Activated T-helper 1 cell treated with anti-CD3 and anti-CD28 coated beads, Interleukin-12 subunit alpha, Interleukin-12 subunit beta, Interleukin-2, Interleukin-4 antibody, amounts not matched to agents 30 ng/mL and 10 ng/mL and 1 ng/mL, durations not matched to agents 14 hours and 24 hours and 36 hours (primary cell): ENCODE measurements around the gene THAP5. TPM values are rescaled to one million over a fixed set of nuclear protein-coding genes. Genes with fewer than 3 reads are reported as not detected.

ENCODE experiments used
- DNase-seq: peaks from one replicate; pipeline ENCODE4 v3.0.0; 2021; ENCODE audit warnings: low spot score
- H3K27ac Mint-ChIP-seq: one replicate; pipeline ENCODE4 v1.8.0; 2021; ENCODE audit warnings: mild to moderate bottlenecking, mixed read lengths
- H3K27me3 Mint-ChIP-seq: one replicate; pipeline ENCODE4 v1.8.0; 2022; ENCODE audit warnings: mild to moderate bottlenecking, moderate library complexity, mixed read lengths; ENCODE audit not compliant: insufficient read depth
- H3K36me3 Mint-ChIP-seq: one replicate; pipeline ENCODE4 v1.8.0; 2021; ENCODE audit warnings: low read depth, mixed read lengths
- H3K4me1 Mint-ChIP-seq: one replicate; pipeline ENCODE4 v1.8.0; 2021; ENCODE audit warnings: low read depth, mixed read lengths
- H3K4me3 Mint-ChIP-seq: one replicate; pipeline ENCODE4 v1.8.0; 2021; ENCODE audit warnings: mild to moderate bottlenecking, moderate library complexity, mixed read lengths
- H3K9me3 Mint-ChIP-seq: one replicate; pipeline ENCODE4 v1.8.0; 2021; ENCODE audit warnings: mixed read lengths
- intact Hi-C: fragments of 100-400 bp; cut with micrococcal nuclease; formaldehyde crosslinking; loops from one replicate; pipeline ENCODE4 v1.15.1; 2024
- total RNA-seq: library from RNA; stranded (reverse); gene quantifications from 2 replicates; pipeline ENCODE4 v1.2.3, GENCODE V29; 2022

The THAP5 gene
- total RNA-seq, 1 donor from 2014 or later = 37.2 TPM

GRCh38 chr7:108598914-108599580, 29.5 kb upstream of the THAP5 start:
- peaks cover 10% of the 10 kb centered on the region for H3K27me3 Mint-ChIP-seq
- no peaks in the 10 kb centered on the region for H3K36me3 Mint-ChIP-seq
- H3K9me3 Mint-ChIP-seq = no peaks in the 10 kb centered on the region
- no peak overlapping the region for H3K4me3 Mint-ChIP-seq
- H3K4me1 Mint-ChIP-seq = no peaks in the 10 kb centered on the region
- DNase-seq = no peak
- no peak overlapping the region for H3K27ac Mint-ChIP-seq
- intact Hi-C loops = no loop called here

- Mint-ChIP-seq H3K9me3 (no peaks in the 10 kb centered on the region), H3K4me1 (no peaks in the 10 kb centered on the region)
Observed at GRCh38 chr7:108598153-108598552, 28.6 kb upstream of the THAP5 start.

GRCh38 chr7:108596560-108596959, 27.1 kb upstream of the THAP5 start:
- H3K9me3 Mint-ChIP-seq = no peaks in the 10 kb centered on the region
- no peaks in the 10 kb centered on the region for H3K4me1 Mint-ChIP-seq
- H3K27me3 Mint-ChIP-seq = peaks cover 12% of the 10 kb centered on the region
- DNase-seq = no peak
- H3K27ac Mint-ChIP-seq = no peak overlapping the region
- H3K36me3 Mint-ChIP-seq = no peaks in the 10 kb centered on the region
- intact Hi-C loops = no loop called here
- H3K4me3 Mint-ChIP-seq = no peak overlapping the region

More at GRCh38 chr7:108598153-108598552, 28.6 kb upstream of the THAP5 start:
- Mint-ChIP-seq H3K36me3 (no peaks in the 10 kb centered on the region), H3K27ac (no peak overlapping the region), H3K27me3 (peaks cover 12% of the 10 kb centered on the region), H3K4me3 (no peak overlapping the region)
- DNase-seq = no peak
- intact Hi-C loops = no loop called here

- Mint-ChIP-seq H3K36me3 (no peaks in the 10 kb centered on the region), H3K27me3 (peaks cover 10% of the 10 kb centered on the region), H3K4me1 (no peaks in the 10 kb centered on the region), H3K9me3 (no peaks in the 10 kb centered on the region), H3K27ac (no peak overlapping the region), H3K4me3 (no peak overlapping the region)
- no peak for DNase-seq
- intact Hi-C loops = no loop called here
Observed at GRCh38 chr7:108592646-108593201, 23.2 kb upstream of the THAP5 start.

GRCh38 chr7:108590606-108591005, 21.1 kb upstream of the THAP5 start:
- Mint-ChIP-seq H3K4me1 (no peaks in the 10 kb centered on the region), H3K4me3 (no peak overlapping the region), H3K27ac (no peak overlapping the region), H3K9me3 (no peaks in the 10 kb centered on the region), H3K27me3 (peaks cover 13% of the 10 kb centered on the region), H3K36me3 (no peaks in the 10 kb centered on the region)
- intact Hi-C loops = no loop called here
- no peak for DNase-seq

GRCh38 chr7:108589874-108590273, 20.4 kb upstream of the THAP5 start:
- peaks cover 13% of the 10 kb centered on the region for H3K27me3 Mint-ChIP-seq
- H3K4me3 Mint-ChIP-seq = no peak overlapping the region
- intact Hi-C loops = no loop called here
- no peaks in the 10 kb centered on the region for H3K4me1 Mint-ChIP-seq
- H3K36me3 Mint-ChIP-seq = no peaks in the 10 kb centered on the region
- no peak overlapping the region for H3K27ac Mint-ChIP-seq
- no peak for DNase-seq
- H3K9me3 Mint-ChIP-seq = no peaks in the 10 kb centered on the region

GRCh38 chr7:108589199-108589598, 19.7 kb upstream of the THAP5 start:
- H3K9me3 Mint-ChIP-seq = no peaks in the 10 kb centered on the region
- no peaks in the 10 kb centered on the region for H3K4me1 Mint-ChIP-seq
- intact Hi-C loops = no loop called here
- DNase-seq = no peak
- H3K27me3 Mint-ChIP-seq = peaks cover 13% of the 10 kb centered on the region
- H3K36me3 Mint-ChIP-seq = no peaks in the 10 kb centered on the region
- H3K27ac Mint-ChIP-seq = no peak overlapping the region
- no peak overlapping the region for H3K4me3 Mint-ChIP-seq

- no peaks in the 10 kb centered on the region for H3K9me3 Mint-ChIP-seq
Observed at GRCh38 chr7:108586274-108586710, 16.8 kb upstream of the THAP5 start.

GRCh38 chr7:108585843-108586242, 16.3 kb upstream of the THAP5 start:
- H3K27me3 Mint-ChIP-seq = peaks cover 8% of the 10 kb centered on the region
- no peaks in the 10 kb centered on the region for H3K36me3 Mint-ChIP-seq
- H3K4me3 Mint-ChIP-seq = no peak overlapping the region
- no peak for DNase-seq
- intact Hi-C loops = no loop called here
- no peak overlapping the region for H3K27ac Mint-ChIP-seq
- no peaks in the 10 kb centered on the region for H3K9me3 Mint-ChIP-seq
- H3K4me1 Mint-ChIP-seq = no peaks in the 10 kb centered on the region

More at GRCh38 chr7:108586274-108586710, 16.8 kb upstream of the THAP5 start:
- Mint-ChIP-seq H3K4me3 (no peak overlapping the region), H3K27me3 (peaks cover 8% of the 10 kb centered on the region), H3K4me1 (no peaks in the 10 kb centered on the region), H3K27ac (no peak overlapping the region), H3K36me3 (no peaks in the 10 kb centered on the region)
- no peak for DNase-seq
- intact Hi-C loops = no loop called here

- H3K27ac Mint-ChIP-seq = no peak overlapping the region
Observed at GRCh38 chr7:108584211-108584610, 14.7 kb upstream of the THAP5 start.

GRCh38 chr7:108581655-108582491, 12.4 kb upstream of the THAP5 start:
- peaks cover 1% of the 10 kb centered on the region for H3K4me1 Mint-ChIP-seq
- DNase-seq = no peak
- H3K9me3 Mint-ChIP-seq = peaks cover 3% of the 10 kb centered on the region
- no peaks in the 10 kb centered on the region for H3K27me3 Mint-ChIP-seq
- H3K27ac Mint-ChIP-seq = no peak overlapping the region
- intact Hi-C loops = no loop called here
- peaks cover 17% of the 10 kb centered on the region for H3K36me3 Mint-ChIP-seq
- no peak overlapping the region for H3K4me3 Mint-ChIP-seq

More at GRCh38 chr7:108584211-108584610, 14.7 kb upstream of the THAP5 start:
- Mint-ChIP-seq H3K4me3 (no peak overlapping the region), H3K4me1 (no peaks in the 10 kb centered on the region), H3K27me3 (peaks cover 5% of the 10 kb centered on the region), H3K36me3 (peaks cover 8% of the 10 kb centered on the region), H3K9me3 (no peaks in the 10 kb centered on the region)
- no peak for DNase-seq
- intact Hi-C loops = no loop called here

GRCh38 chr7:108580298-108580697, 10.8 kb upstream of the THAP5 start:
- H3K36me3 Mint-ChIP-seq = peaks cover 30% of the 10 kb centered on the region
- intact Hi-C loops = no loop called here
- H3K27me3 Mint-ChIP-seq = no peaks in the 10 kb centered on the region
- H3K4me1 Mint-ChIP-seq = peaks cover 5% of the 10 kb centered on the region
- H3K27ac Mint-ChIP-seq = no peak overlapping the region
- H3K4me3 Mint-ChIP-seq = no peak overlapping the region
- no peak for DNase-seq
- H3K9me3 Mint-ChIP-seq = peaks cover 3% of the 10 kb centered on the region

- DNase-seq = no peak
- Mint-ChIP-seq H3K4me1 (peaks cover 8% of the 10 kb centered on the region), H3K27me3 (no peaks in the 10 kb centered on the region), H3K9me3 (peaks cover 3% of the 10 kb centered on the region), H3K4me3 (no peak overlapping the region), H3K27ac (no peak overlapping the region), H3K36me3 (peaks cover 38% of the 10 kb centered on the region)
- intact Hi-C loops = loop anchor here (10.0 kb wide), 1 partner anchor 764 kb away; no protein-coding TSS in a partner anchor
Observed at GRCh38 chr7:108578937-108579336, 9.4 kb upstream of the THAP5 start.
